GM12865 (cell line): ENCODE data around the gene SESTD1.

Source experiments
- DNase-seq: peaks from one replicate; pipeline ENCODE4 v3.0.0; 2010; ENCODE audit warnings: low read depth
- H3K4me3 ChIP-seq: 2 replicates; pipeline ENCODE4 v1.5.1; 2011; ENCODE audit warnings: mild to moderate bottlenecking, low read depth, low read length, control low read depth
- CTCF ChIP-seq: IDR thresholded peaks from 2 replicates; pipeline ENCODE4 v1.5.1; 2011; ENCODE audit warnings: low read length, control low read depth, low read depth, inconsistent platforms; ENCODE audit not compliant: insufficient read depth; ENCODE audit errors: missing control alignments

The SESTD1 gene

GRCh38 chr2:179264368-179265081 is at the start of gene SESTD1:
Gene SESTD1 (minus strand): TSS chr2:179264832. CDS start chr2:179191841, 72,991 bp downstream.
- DNase-seq = peak; percentile 60
- no peak for TF ChIP-seq CTCF
- H3K4me3 ChIP-seq = peak within 1 kb of the TSS; percentile 89

GRCh38 chr2:179313057-179313456 is 48.4 kb upstream of the SESTD1 start:
- TF ChIP-seq CTCF = no peak
- DNase-seq = no peak
- H3K4me3 ChIP-seq = no peak overlapping the region

GRCh38 chr2:179311101-179311500 is 46.5 kb upstream of the SESTD1 start:
- no peak overlapping the region for H3K4me3 ChIP-seq
- DNase-seq = no peak
- no peak for TF ChIP-seq CTCF

GRCh38 chr2:179307616-179308371 is 43.2 kb upstream of the SESTD1 start:
- no peak overlapping the region for H3K4me3 ChIP-seq
- TF ChIP-seq CTCF = no peak
- no peak for DNase-seq

GRCh38 chr2:179305125-179305524 is 40.5 kb upstream of the SESTD1 start:
- no peak overlapping the region for H3K4me3 ChIP-seq
- no peak for DNase-seq
- TF ChIP-seq CTCF = no peak

- no peak for DNase-seq
- TF ChIP-seq CTCF = no peak
These were observed 39.8 kb upstream of the SESTD1 start for GRCh38 chr2:179304424-179304823.

More at GRCh38 chr2:179304424-179304823, 39.8 kb upstream of the SESTD1 start:
- no peak overlapping the region for H3K4me3 ChIP-seq
